DMS 273 treated with DMSO at 0.1 percent for 48 hours (cell line): ENCODE results near the gene SMTNL1.
"Not testable (repeated sequence)": the region's sequence is repeated elsewhere in the genome, so short reads cannot be mapped to it uniquely, and the experiment has no call there.

Experiments used
- DNase-seq: peaks from one replicate; lab custom pipeline; 2025; lab: John Stamatoyannopoulos, UW

The SMTNL1 gene

GRCh38 chr11:57508341-57509170 lies 28.8 kb upstream of the SMTNL1 start:
- DNase-seq: no peak

GRCh38 chr11:57511741-57512430 lies 25.5 kb upstream of the SMTNL1 start:
- no peak for DNase-seq

GRCh38 chr11:57512646-57513451 lies 24.5 kb upstream of the SMTNL1 start:
- DNase-seq: no peak

- no peak for DNase-seq
These were observed 24.0 kb upstream of the SMTNL1 start for GRCh38 chr11:57513452-57513795.

- DNase-seq: no peak
These were observed 23.4 kb upstream of the SMTNL1 start for GRCh38 chr11:57513911-57514537.

GRCh38 chr11:57514538-57515331 lies 22.7 kb upstream of the SMTNL1 start:
- no peak for DNase-seq

GRCh38 chr11:57515332-57516060 lies 21.9 kb upstream of the SMTNL1 start, which contains the start of gene SLC43A1:
Gene SLC43A1, minus strand, starts transcription at chr11:57515702. Its CDS starts 1,591 bp downstream, at chr11:57514111.
- DNase-seq: no peak

- DNase-seq: no peak
These were observed 21.3 kb upstream of the SMTNL1 start for GRCh38 chr11:57516061-57516443.

- no peak for DNase-seq
These were observed 16.3 kb upstream of the SMTNL1 start for GRCh38 chr11:57521116-57521515.

GRCh38 chr11:57523419-57523818 lies 14.0 kb upstream of the SMTNL1 start:
- DNase-seq: no peak

GRCh38 chr11:57527056-57527631 lies 10.3 kb upstream of the SMTNL1 start:
- DNase-seq: no peak

- DNase-seq: no peak
These were observed 8.4 kb upstream of the SMTNL1 start for GRCh38 chr11:57529012-57529411.

GRCh38 chr11:57530215-57530595 lies 7.2 kb upstream of the SMTNL1 start:
- DNase-seq: no peak

GRCh38 chr11:57530596-57531507 lies 6.5 kb upstream of the SMTNL1 start, which contains the start of gene TIMM10:
Gene TIMM10, minus strand, starts transcription at chr11:57530754. Its CDS starts 565 bp downstream, at chr11:57530189.
- peak; percentile 96 for DNase-seq

GRCh38 chr11:57534449-57534848 lies 2.9 kb upstream of the SMTNL1 start:
- not testable (repeated sequence) for DNase-seq

- no peak for DNase-seq
These were observed 1.9 kb downstream of the SMTNL1 start for GRCh38 chr11:57539342-57539741.

GRCh38 chr11:57541169-57541568 lies 3.8 kb downstream of the SMTNL1 start:
- DNase-seq: no peak

- no peak for DNase-seq
These were observed 5.2 kb downstream of the SMTNL1 start for GRCh38 chr11:57542582-57542981.

- DNase-seq: no peak
These were observed 6.2 kb downstream of the SMTNL1 start for GRCh38 chr11:57543593-57543992.
